ENCODE data around the gene GABRA5. TPM values are rescaled to one million over a fixed set of nuclear protein-coding genes. Genes with fewer than 3 reads are reported as not detected.

Gene GABRA5
- total RNA-seq, 1 experiment from 2014 or later = not detected

GRCh38 chr15:26935322-26935721 lies 68.5 kb downstream of the GABRA5 start:
- TF ChIP-seq CTCF (IDR thresholded peaks at IDR 0.05; ENCODE audit: insufficient read depth in 1 of 2, low read depth in 1 of 2, low read length in 1 of 2, severe bottlenecking in 1 of 2, unreplicated experiment in 1 of 2) = no peak
- no peaks in the 10 kb centered on the region for H3K4me1 ChIP-seq
- Mint-ChIP-seq H3K4me1 (ENCODE audit: low read depth, unreplicated experiment) (no peaks in the 10 kb centered on the region), H3K9me3 (ENCODE audit: unreplicated experiment) (peaks cover 16% of the 10 kb centered on the region), H3K4me3 (ENCODE audit: unreplicated experiment) (no peak overlapping the region), H3K36me3 (ENCODE audit: insufficient read depth, unreplicated experiment) (no peaks in the 10 kb centered on the region), H3K27ac (ENCODE audit: unreplicated experiment) (no peak overlapping the region), H3K27me3 (ENCODE audit: insufficient read depth, unreplicated experiment) (peaks cover 7% of the 10 kb centered on the region)
- H3K36me3 ChIP-seq (ENCODE audit: control insufficient read depth, insufficient read depth, low read length) = no peaks in the 10 kb centered on the region
- CTCF ChIA-PET = no interaction called here
- H3K4me3 ChIP-seq (ENCODE audit: low read depth, low read length) = no peak overlapping the region
- intact Hi-C loops (cut with micrococcal nuclease; ENCODE audit: unreplicated experiment) = no loop called here
- no peak for DNase-seq
- POLR2A ChIA-PET = no interaction called here
- H3K27me3 ChIP-seq (replicated peaks; ENCODE audit: control insufficient read depth, insufficient read depth, low read length) = no peaks in the 10 kb centered on the region
- no TSS peak for BruUV-seq (replicated peaks)
- H3K9me3 ChIP-seq = no peaks in the 10 kb centered on the region

- Histone ChIP-seq H3K9me3 (no peaks in the 10 kb centered on the region; the same call in 1 of the 2 replicates), H3K4me3 (ENCODE audit: low read depth, low read length) (no peak overlapping the region), H3K36me3 (ENCODE audit: control insufficient read depth, insufficient read depth, low read length) (no peaks in the 10 kb centered on the region), H3K27me3 (replicated peaks; ENCODE audit: control insufficient read depth, insufficient read depth, low read length) (no peaks in the 10 kb centered on the region), H3K4me1 (no peaks in the 10 kb centered on the region)
- intact Hi-C loops (cut with micrococcal nuclease; ENCODE audit: unreplicated experiment) = no loop called here
- no peak for DNase-seq
- Mint-ChIP-seq H3K4me1 (ENCODE audit: low read depth, unreplicated experiment) (no peaks in the 10 kb centered on the region), H3K36me3 (ENCODE audit: insufficient read depth, unreplicated experiment) (no peaks in the 10 kb centered on the region), H3K9me3 (ENCODE audit: unreplicated experiment) (peaks cover 5% of the 10 kb centered on the region), H3K4me3 (ENCODE audit: unreplicated experiment) (no peak overlapping the region), H3K27ac (ENCODE audit: unreplicated experiment) (no peak overlapping the region), H3K27me3 (ENCODE audit: insufficient read depth, unreplicated experiment) (peaks cover 7% of the 10 kb centered on the region)
- CTCF ChIA-PET = no interaction called here
- no TSS peak for BruUV-seq (replicated peaks)
- TF ChIP-seq CTCF (IDR thresholded peaks at IDR 0.05; ENCODE audit: insufficient read depth in 1 of 2, low read depth in 1 of 2, low read length in 1 of 2, severe bottlenecking in 1 of 2, unreplicated experiment in 1 of 2) = no peak
- POLR2A ChIA-PET = no interaction called here
Measured at GRCh38 chr15:26936502-26936901, 69.6 kb downstream of the GABRA5 start.

- DNase-seq = no peak
- intact Hi-C loops (cut with micrococcal nuclease; ENCODE audit: unreplicated experiment) = no loop called here
- no peak overlapping the region for H3K27ac Mint-ChIP-seq (ENCODE audit: unreplicated experiment)
- H3K9me3 Mint-ChIP-seq (ENCODE audit: unreplicated experiment) = no peaks in the 10 kb centered on the region
- H3K36me3 Mint-ChIP-seq (ENCODE audit: insufficient read depth, unreplicated experiment) = no peaks in the 10 kb centered on the region
- TF ChIP-seq CTCF (IDR thresholded peaks at IDR 0.05; ENCODE audit: insufficient read depth in 1 of 2, low read depth in 1 of 2, low read length in 1 of 2, severe bottlenecking in 1 of 2, unreplicated experiment in 1 of 2) = no peak
- no TSS peak for BruUV-seq (replicated peaks)
- H3K4me1 ChIP-seq = no peaks in the 10 kb centered on the region
- H3K4me3 Mint-ChIP-seq (ENCODE audit: unreplicated experiment) = no peak overlapping the region
- POLR2A ChIA-PET = no interaction called here
- no peak overlapping the region for H3K4me3 ChIP-seq (ENCODE audit: low read depth, low read length)
- CTCF ChIA-PET = no interaction called here
- no peaks in the 10 kb centered on the region for H3K4me1 Mint-ChIP-seq (ENCODE audit: low read depth, unreplicated experiment)
- no peaks in the 10 kb centered on the region for H3K27me3 ChIP-seq (replicated peaks; ENCODE audit: control insufficient read depth, insufficient read depth, low read length)
- H3K27me3 Mint-ChIP-seq (ENCODE audit: insufficient read depth, unreplicated experiment) = peaks cover 7% of the 10 kb centered on the region
- H3K36me3 ChIP-seq (ENCODE audit: control insufficient read depth, insufficient read depth, low read length) = no peaks in the 10 kb centered on the region
- no peaks in the 10 kb centered on the region; the same call in 1 of the 2 replicates for H3K9me3 ChIP-seq
Measured at GRCh38 chr15:26937134-26937533, 70.3 kb downstream of the GABRA5 start.

All from Caco-2 (cell line).